HG03103 (cell line): Measurements from ENCODE around the gene USP31.
A peak's percentile ranks its signal among the peaks of the same experiment; 100 is the strongest.
"Not testable (repeated sequence)": the region's sequence is repeated elsewhere in the genome, so short reads cannot be mapped to it uniquely, and the experiment has no call there.

ENCODE experiments used
- ATAC-seq: cut with Tn5 transposase; IDR thresholded peaks from one replicate; pipeline ENCODE4 v1.9.1; 2021; ENCODE audit warnings: low read depth; ENCODE audit not compliant: unreplicated experiment

USP31 gene

DNA sequence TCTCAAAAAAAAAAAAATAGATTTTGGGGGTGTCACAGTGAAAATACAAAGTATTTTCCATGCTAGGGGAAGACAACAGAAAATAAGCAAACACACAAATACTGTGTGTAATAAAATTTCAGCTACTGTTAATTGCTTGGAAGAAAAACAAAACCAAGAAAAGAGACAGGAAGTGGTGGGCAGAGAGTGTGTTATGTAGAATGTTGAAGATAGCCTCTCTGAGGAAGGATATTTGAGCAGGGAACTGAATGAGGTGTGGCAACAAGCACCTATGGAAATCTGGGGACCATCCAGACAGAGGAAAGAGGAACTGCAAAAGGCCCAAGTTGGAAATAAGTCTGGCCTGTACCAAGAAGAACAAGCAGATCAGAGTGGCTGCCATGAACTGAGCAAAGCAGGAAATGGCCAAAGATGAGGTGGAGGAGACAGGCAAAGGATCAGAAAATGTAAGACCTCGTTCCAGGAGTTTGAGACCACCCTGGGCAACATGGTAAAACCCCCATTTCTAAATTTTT, 7.8 kb upstream of the USP31 start:
- no peak for ATAC-seq

DNA sequence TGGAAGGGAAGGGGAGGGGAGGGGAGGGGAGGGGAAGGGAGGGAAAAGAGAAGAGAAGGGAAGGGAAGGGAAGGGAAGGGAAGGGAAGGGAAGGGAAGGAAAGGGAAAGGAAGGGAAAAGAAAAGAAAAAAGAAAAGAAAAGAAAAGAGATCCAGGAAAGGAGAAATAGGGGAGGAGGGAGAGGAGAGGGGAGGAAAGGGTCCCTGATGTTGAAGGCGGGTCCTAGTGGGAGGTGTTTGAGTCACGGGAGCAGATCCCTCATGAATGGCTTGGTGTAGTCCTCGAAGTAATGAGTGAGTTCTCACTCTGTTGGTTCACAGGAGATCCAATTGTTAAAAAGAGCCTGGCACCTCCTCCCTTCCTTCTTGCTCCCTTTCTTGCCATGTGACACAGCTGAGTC, 6.9 kb upstream of the USP31 start:
- no peak for ATAC-seq

DNA sequence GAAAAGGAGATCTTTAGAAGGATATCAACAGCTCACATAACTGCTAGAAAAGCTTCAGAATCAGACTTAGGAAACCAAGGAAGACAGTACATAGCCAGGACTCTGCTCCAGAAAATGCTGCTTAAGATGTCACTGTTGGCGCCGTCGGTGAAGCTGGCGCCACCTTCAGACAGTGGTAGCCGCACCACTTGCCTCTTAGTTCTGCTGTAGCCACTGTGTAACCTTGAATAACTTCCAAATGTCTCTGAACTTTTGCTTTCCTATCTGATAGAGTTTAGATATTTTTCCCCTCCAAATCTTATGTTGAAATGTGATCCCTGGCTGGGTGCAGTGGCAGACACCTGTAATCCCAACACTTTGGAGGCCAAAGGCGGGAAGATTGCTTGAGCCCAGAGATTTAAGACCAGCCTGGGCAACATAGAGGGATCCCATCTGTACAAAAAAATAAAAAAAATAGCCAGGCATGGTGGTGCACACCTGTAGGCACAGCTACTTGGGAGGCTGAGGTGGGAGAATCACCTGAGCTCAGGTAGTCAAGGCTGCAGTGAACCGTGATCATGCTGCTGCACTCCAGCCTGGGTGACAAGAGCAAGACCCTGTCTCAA, 6.3 kb upstream of the USP31 start:
- no peak for ATAC-seq

DNA sequence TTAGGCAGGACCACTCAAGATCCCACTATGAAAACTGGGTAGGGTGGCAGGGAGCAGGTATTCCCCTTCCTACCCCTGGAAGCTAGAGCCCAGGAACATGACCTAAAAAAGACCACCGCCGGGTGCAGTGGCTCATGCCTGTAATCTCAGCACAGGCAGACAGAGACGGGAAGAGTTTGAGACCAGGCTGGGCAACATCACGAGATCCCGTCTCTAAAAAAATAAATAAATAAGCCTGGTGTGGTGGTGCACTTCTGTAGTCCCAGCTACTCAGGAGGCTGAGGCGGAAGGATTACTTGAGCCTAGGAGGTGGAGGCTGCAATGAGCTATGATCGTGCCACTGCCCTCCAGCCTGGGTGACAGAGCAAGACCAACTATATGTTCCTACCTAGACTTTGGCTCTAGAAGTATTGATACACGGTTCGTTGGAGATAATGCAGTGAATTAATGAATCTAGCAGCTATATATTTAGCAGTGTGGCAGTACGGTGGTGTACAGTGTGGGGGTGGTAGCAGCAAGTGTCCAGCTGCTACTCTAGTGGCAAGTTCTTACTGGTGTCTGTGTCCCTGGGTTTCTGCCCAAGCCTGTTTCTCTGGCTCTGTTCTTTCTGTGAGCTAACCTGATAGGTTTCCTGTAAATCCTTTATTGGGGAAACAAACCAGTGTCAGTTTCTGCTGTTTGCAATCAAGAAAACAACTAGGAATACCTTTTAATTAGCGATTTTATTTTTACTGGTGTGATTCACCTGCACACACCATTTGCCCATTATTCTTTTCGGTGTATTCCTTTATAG, 3.3 kb upstream of the USP31 start:
- no peak for ATAC-seq

DNA sequence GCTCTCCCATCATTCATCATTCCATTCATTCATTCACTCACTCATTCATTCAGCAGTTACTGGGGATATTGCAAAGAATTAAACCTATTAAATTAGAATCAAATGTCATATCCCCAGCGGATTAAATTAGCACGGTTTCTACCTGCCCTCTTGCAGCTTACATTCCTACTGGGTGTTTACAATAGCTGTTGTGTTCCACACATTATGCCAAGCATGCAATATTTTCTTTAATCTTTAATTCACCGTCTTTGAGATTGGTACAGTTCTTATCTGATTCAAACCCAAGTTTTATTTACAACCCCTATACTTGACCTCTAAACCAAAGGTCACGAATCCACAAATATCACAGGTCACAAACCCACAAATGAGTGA, 727 bp upstream of the USP31 start:
- no peak for ATAC-seq

DNA sequence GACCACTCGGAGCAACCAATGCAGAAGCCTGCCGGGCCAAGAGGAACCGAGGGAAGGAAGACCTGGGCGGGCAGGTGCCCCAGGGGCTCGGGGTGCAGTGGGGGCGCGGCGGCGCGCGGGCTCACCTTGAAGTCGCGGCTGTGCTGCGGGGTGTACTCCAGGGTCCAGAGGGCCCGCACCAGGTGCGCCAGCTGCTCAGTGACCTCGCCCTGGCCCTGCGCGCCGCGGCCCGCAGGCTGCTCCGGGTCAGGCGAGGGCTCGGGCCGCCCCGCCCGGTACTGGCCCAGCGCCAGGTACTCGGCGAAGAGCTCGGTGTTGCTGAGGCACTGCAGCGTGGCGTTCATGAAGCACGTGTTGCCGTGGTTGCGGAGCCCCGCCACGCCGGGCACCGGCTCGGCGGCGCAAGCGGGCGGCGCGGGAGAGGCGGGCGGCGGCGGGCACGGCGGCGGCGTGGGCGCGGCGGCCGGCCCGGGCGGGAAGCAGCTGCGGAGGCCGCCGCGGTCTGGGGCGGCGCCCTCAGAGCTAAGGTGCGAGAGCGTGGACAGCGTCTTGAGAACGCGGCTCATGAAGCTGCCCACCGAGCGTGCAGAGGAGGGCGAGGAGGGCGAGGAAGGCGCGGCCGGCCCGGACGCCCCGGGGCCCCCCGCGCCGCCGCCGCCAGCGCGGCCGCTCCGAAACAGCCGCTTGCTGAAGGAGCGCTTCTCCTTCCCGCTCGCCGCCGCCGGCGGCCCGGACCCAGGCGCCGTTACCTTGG, 562 bp downstream of the USP31 start:
- ATAC-seq, result peak; percentile 31

DNA sequence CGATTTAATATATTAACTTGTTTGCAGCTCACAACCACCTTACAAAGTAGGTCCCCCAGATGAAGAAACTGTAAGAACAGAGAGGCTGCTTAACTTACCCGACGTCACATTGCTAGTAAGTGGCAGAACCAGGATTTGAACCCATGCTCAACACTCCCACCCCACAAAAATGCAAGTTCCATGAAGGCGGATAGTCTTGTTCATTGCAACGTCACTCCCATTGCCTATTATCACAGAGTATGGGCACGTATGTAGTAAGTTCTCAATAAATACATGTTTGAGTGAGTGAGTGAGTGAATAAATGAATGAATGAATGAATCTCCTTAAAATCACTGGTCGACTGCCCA, 1.1 kb downstream of the USP31 start:
- no peak for ATAC-seq

DNA sequence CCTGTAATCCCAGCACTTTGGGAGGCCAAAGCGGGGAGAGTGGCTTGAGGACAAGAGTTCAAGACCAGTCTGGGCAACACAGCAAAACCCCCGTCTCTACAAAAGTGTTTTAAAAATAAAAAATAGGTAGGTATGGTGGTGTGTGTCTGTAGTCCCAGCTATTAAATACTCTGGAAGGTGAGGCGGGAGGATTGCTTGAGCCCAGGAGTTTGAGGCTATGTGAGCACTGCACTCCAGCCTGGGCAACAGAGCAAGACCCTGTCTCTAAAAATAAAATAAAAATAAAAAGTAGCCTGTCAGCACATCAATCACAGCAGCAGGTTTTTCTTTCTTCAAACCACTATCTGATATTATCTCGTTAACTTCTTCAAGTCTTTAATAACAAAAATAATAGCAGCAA, 1.6 kb downstream of the USP31 start:
- no peak for ATAC-seq

DNA sequence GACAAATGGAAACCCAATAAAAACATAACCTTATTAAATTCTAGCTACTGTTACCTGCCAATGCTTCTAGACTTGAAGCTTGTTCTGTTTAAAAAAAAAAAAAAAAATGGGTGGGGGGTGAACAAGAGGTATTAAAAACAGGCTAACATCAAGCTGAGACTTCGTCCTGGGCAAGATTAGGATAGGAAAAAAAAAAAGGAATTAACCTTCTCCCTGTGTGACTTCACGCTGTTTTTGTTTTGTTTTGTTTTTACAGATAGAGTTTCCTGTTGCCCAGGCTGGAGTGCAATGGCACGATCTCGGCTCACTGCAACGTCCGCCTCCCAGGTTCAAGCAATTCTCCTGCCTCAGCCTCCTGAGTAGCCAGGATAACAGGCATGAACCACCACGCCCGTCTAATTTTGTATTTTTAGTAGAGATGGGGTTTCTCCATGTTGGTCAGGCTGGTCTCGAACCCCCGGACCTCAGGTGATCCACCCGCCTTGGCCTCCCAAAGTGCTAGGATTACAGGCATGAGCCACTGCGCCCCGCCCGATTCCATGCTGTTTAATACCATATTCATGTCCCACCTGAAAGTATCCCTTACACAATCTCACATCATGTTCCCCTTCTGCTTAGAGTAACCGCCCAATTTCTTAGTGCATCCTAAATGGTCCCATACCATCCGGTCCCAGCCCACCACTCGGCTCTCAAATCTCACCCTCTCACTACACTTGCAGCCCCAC, 2.2 kb downstream of the USP31 start:
- no peak for ATAC-seq

DNA sequence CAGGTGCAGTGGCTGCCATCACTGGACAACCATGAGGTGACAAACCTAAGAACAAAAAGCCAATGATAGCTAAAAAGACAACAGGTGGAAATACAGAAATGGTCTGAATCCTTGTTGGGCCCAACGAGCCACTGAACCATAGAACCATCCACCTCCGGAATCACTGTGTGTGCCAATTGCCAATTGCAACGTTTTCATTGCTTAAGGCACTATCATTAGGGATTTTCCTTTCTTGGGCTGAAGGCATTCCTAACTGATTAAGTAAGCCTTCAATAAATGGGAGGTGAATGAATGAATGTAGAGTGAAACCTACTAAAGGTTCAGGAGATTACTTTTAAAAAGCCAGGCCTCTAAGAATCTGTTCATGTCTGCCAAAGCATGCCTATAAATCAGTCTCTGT, 3.6 kb downstream of the USP31 start:
- ATAC-seq, result no peak

DNA sequence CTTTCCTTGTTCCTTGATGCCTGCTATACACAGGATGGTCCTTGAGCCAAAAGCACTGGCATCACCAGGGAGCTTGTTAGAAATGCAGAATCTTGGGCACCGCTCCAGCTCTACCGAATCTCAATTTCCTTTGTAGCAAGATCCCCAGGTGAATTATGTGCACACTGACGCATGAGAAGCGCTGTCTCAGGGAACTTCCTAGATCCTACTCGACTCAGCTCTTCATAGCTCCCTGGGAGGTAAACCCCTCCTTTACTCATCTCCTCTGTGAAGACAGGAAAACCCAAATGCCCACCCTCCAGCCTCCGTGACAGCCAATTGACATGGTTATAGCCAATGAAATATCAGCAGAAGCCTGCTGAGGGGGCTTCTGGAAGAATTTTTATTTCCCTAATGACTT, 4.1 kb downstream of the USP31 start:
- no peak for ATAC-seq

DNA sequence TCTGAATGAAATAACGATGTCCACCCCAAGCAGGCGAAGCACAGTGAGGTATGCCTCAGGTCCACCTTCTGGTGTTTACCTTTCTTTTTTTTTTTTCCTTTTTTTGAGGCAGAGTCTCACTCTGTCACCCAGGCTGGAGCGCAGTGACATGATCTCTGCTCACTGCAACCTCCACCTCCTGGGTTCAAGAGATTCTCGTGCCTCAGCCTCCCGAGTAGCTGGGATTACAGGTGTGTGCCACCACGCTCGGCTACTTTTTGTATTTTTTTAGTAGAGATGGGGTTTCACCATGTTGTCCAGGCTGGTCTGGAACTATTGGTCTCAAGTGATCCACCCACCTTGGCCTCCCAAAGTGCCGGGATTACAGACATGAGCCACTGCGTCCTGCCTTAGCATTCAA, 4.9 kb downstream of the USP31 start:
- ATAC-seq, result not testable (repeated sequence)

DNA sequence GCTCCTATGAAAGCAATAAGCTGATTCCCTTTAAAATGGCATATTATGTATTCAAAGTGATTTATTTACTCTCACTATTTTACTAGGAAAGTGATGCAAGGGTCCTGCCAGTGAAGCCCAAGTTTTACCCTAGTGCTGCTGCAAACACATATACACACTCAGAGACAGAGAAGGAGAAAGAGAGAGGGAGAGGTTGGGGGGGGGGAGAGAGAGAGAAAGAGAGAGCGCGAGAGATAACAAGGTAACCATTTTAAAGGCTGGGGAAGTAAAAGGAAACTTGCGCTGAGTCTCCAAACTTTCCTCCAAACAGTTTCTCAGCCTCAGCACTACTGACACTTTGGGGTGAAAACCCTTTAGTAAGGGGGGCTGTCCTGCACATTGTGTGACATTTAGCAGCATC, 5.9 kb downstream of the USP31 start:
- no peak for ATAC-seq

DNA sequence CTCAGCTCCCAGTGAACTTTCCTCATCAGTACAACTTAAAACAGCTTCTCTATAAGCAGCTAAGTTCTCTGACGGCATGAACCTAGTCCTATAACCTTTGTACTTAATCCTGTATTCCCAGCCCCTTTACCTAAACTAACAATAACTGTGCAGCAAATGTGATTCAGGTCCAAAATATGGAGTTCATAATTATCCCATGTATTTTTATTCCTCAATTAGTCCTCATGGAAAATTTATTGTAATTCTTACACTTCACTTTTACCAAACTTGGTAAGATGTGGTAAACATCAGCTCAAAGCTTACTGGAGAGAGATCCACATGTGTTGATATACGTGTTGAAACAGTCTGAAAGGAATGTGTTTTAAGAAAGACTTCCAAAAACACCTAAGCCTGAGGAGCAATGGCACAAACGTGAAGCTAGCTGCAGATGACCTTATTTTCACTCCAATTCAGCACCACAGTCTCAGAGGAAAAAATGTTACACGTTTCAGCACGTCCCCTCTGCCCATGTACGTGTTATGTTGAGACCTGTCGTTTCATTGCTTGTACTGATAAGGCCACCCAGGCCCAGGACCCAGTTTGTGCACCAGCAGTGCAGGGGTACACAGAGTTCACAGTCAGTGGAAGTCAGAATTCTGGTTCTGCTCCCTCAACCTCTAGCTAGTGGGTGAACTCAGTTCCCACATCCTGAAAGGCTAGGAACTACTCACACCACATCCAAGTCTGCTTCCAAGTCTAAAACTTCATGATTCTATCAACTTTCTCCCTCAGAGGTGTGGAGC, 7.1 kb downstream of the USP31 start:
- ATAC-seq, result no peak

DNA sequence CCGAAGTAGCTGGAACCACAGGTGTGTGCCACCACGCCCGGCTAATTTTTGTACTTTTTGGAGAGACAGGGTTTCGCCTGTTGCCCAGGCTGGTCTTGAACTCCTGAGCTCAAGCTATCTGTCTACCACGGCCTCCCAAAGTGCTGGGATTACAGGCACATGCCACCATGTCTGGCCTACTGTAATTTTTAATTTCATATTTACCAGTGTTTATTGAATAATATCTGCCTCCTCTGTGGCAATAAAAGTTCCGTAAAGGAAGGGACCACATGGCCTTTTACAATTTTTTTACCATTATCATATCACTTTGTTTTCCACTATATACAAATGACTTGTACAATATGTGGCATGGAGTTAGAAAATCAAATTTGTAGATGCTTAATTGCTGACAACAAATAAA, 7.8 kb downstream of the USP31 start:
- no peak for ATAC-seq

DNA sequence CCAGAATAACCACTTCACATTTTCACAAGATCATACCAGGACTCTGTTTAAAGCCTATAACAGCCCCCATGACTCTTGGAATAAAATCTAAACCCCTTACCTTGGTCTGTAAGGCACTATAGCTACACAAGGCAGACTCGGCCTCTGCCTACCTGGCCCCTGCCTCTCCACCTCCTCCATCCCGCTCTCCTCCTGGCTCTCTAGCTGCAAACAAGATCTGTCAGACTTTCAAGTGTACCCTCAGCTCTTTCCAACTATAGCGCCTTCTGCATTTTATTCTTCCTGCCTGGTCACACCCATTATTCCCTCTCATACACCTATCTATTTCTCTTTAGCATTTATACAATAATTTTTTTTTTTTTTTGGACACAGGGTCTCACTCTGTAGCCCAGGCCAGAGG, 8.2 kb downstream of the USP31 start:
- no peak for ATAC-seq

DNA sequence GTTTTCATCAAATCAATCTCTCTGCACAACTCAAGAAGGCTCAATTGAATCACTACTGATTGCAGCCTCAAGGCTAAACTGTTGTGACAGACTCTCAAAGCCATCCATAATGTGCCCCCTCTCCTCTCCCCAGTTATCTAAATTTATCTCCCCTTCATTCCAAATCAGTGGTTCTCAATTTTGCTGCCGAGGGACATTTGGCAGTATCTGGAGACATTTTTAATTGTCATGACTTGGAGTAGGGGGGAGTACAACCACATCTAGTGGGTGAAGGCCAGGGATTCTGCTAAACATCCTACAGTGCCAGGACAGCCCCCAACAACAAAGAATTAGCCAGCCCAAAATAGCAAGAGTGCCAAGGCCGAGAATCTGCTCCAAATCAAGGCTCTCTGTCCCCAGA, 9.1 kb downstream of the USP31 start:
- no peak for ATAC-seq

DNA sequence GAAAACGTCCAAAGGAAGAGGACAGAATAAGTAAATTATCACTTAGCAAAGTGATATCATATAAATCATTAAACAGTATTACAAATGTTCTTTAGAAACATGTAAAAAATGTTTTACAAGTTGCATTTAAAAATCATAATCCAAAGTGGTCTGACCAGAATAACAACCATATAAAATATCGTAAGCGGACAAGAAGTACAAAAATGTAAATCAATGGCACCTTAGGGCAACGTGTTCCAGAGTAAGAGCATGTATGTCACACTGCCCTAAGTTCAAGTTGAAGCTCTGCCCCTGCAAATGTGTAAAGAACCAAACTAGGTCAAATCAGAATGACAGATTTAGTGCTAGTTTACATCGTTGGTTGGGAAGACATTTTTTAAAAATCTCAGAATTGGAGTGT, 11.4 kb downstream of the USP31 start:
- no peak for ATAC-seq

DNA sequence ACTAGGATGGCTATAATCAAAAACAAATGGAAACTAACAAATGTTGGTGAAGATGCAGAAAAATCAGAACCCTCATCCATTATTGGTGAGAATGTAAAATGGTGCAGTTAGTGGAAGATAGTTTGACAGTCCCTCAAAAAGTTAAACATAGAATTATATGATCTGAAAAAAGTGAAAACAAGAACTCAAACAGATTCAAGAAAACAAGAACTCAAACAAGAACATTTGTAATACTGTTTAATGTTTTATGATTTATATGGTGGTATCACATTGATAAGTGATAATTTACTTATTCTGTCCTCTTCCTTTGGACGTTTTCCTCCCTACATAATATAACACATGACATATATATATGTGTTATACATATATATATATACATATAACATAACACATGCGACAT, 12.0 kb downstream of the USP31 start:
- ATAC-seq, result no peak

DNA sequence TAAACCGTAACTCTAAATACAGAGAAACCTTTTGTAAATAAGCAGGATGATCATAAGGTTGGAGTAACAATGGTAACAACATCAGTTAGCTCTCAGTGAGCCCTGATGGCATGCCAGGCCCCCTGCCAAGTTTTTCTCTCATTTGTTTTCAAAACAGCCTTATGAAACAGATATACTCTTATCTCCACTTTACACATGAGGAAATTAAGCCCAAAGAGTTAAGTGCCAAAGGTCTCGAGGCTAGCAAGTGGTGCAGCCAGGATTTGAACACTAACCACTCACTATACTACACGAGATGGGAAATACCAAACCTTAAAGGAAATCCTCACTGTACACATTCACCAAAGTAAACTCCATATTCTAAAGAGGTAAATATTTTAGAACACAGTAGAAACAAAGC, 15.0 kb downstream of the USP31 start:
- no peak for ATAC-seq
